ENCODE results near the gene ZBTB40.

The ZBTB40 gene

DNA sequence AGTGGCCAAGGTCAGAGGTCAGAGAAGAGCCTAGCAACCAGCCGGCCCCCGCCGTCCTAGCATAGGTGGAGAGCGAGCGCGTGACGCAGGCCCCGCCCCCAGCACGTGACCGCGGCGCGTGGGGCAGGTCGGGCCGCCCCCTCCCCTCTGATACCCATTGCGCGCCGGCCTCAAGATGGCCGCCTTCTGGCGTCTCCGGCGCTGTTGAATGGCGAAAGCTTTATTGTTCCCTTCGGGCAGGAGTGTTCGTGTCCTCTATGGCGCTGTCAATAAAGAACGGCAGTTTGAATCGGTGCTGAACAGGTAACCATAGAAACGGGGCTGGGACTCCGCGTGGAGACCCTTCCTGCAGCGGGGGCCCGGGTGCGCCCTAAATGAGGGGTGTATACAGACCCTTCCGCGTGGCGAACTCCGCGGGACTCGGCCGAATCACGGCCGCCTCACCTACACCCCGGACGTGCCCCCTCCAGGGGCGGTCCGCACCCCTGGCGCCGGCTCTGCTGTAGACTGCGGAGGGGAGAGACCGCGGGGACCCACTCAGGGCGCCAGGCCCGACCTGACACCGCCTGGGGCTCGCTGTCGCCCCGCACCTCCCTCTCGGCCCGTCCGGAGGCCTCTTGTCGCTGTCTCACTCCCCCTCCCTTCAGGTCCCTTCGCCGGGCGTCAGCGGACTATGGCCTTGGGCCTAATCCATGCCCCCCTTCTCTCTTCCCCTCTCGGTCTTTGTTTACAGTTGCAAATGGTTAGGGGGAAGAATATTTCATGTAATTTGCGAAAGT lies at the start of gene ZBTB40:
ZBTB40 (plus strand) TSS at position 150 of the 779 bp plus-strand sequence. CDS start 38,098 bp downstream, outside the sequence.
- peak; percentile 92 for DNase-seq

DNA sequence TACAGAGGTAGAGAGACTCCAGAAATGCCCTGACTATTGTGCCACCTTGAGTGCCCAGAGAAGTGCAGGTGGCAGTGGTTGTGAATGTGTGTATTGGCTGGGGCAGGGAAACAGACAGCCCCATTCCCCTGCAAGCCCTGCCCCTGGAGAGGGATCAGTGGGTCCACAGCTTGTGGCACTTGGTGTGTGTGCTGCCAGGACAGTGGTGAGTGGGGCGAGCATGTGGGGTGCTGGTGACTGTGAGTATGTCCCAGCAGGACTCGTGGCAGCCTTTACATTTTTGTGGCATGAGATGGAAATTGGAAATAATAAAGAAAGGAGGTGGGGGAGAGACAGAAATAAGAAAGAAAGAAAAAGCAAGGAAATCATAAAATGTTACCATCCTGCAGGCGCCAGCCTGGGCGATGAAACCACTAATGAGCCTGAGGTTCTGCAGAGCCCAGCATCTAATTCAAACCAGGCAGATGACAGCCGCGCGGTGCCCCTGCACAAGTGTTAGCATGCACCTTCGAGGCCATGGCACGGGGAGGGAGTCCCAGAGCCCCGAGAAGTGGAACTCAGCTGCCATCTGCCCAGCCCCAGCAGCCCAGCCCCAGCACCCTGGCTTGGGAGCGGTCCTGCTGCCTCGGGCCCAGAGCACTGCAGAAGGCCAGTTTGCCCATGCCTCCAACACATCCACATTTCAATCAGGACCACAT lies 49.1 kb upstream of the ZBTB40 start:
- no peak for DNase-seq

DNA sequence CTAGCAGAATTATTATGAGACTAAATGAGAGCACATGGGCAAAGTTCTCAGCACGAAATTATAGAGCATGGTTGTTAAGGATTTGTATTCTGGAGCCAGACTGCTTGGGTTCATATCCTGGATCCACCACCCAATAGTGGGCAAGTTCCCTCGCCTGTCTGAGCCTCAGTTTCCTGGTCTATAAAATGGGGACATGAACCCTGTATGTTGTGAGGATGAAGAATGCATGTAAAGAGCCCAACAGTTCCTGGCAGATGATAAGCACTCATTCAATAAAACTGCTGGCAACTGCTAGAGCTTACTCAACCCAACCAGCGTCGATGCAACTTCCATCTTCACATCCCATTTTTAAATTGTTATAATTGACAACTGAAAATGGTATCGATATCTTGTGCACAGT lies 47.2 kb upstream of the ZBTB40 start:
- DNase-seq, result no peak

GRCh38 chr1:22406722-22407495 lies 44.7 kb upstream of the ZBTB40 start:
- DNase-seq, result no peak

DNA sequence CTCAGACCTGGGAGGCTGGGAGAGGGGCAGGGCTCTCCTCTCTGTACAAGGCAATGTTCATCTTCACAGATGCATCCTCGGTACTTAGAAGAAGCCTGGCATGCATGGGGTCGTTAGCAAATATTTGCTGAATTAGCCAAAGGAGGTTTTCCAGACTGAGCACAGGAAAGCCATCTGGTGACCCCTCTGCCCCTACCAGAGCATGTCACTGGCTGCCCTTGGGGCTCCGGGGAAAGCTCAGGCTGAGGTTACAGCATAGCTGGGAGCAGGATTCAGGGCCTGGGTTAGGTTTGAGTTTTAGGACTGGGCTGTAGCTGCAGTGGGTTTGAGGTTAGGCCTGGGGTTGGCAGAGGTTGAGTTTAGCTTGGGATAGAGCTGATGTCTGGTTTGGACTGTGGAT lies 43.4 kb upstream of the ZBTB40 start:
- DNase-seq, result no peak

DNA sequence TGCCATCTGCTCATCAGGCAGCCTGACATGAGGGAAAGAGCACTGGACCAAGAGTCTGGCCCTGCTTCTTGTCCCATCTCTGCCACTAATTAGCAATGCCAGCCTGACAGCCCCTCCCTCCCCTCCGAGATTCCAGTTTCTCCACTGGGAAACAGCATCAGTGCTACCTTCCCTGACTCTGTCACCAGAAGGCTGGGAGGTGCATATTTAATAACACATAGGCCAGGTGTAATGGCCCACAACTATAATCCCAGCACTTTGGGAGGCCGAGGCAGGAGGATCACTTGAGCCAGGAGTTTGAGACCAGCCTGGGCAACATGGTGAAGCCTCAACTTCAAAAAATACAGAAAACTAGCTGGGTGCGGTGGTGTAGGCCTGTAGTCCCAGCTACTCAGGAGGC lies 41.2 kb upstream of the ZBTB40 start:
- DNase-seq, result no peak

DNA sequence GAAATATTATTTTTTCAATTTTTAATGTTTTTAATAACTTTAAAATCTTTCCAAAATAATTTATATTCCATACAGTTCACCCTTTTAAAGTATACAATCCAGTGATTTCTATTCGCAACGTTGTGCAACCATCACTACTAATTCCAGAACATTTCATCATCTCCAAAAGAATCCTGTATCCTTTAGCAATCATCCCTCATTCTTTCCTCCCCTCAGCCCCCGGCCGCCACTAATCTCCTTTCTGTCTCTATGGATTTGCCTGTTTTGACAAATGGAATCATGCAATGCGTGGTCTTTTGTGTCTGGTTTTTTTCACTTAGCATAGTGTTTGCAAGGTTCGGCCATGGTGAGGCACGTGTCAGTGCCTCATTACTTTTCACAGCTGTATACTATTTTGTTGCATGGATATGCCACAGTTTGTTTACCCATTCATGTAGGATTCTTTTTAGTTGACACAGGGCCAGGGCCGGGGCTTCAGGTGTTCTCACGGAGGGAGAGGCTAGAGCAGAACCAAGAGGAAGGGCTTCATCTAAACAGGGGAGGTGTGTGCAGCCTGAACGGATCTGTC lies 40.6 kb upstream of the ZBTB40 start:
- DNase-seq, result no peak

- DNase-seq, result no peak
Measured at GRCh38 chr1:22411589-22411988, 40.1 kb upstream of the ZBTB40 start.

DNA sequence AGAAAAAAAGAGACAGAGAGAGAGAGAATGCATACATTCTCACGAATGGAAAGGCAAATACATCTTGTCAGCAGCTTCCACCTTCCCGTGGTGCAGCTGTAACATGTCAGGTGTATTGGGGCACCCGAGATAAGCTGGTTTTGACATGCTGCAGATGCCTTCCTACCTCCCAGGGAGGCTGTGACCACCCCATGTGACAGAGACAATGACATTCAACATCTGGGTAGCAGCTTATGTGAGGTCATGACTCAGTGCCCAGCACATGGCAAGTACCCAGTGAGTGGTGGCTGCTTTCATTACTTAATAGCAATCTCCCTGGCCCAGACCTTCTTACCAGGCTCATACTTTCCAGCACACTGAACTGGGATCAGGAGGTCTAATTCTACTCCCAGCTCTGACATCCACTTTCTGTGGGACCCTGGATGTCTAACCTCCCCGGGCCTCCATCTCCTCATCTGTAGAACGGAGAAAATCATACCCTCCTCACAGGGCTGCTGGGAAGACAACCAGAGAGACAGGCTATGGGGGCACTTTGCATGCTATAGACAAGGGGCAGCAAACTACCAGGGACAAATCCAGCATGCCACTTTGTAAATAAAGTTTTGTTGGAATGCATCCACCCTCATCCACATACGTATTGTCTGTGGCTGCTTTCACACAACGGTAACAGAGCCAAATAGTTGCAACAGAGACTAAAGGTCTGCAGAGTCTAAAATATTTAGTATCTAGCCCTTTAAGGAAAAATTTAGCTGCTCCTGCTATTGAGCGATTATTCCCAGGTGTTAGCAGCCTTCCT lies 38.5 kb upstream of the ZBTB40 start:
- DNase-seq, result no peak

DNA sequence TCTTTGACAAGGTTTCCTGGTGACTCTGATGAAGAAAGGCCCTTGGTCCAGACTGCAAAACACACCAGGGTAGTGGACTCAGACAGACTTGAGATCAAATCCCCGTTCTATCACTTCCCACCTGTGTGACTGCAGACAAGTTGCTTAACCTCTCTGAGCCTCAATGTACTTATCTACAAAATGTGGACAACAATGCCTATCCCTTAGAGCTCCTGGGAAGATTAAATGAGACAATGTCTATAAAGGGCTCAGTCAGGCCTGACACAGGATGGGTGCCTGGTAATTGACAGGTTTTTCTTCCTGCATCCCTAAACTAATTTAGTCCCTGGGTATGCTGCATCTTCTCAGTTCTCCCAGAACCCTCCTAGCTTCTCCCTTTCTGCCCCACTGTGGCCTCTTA lies 37.9 kb upstream of the ZBTB40 start:
- DNase-seq, result no peak

GRCh38 chr1:22414244-22414751 lies 37.4 kb upstream of the ZBTB40 start:
- DNase-seq, result no peak

- no peak for DNase-seq
Measured at GRCh38 chr1:22415489-22415888, 36.2 kb upstream of the ZBTB40 start.

GRCh38 chr1:22416555-22417454 lies 34.8 kb upstream of the ZBTB40 start:
- DNase-seq, result peak; percentile 75

- DNase-seq, result no peak
Measured at GRCh38 chr1:22417466-22417865, 34.2 kb upstream of the ZBTB40 start.

GRCh38 chr1:22418312-22418711 lies 33.3 kb upstream of the ZBTB40 start:
- DNase-seq, result no peak

DNA sequence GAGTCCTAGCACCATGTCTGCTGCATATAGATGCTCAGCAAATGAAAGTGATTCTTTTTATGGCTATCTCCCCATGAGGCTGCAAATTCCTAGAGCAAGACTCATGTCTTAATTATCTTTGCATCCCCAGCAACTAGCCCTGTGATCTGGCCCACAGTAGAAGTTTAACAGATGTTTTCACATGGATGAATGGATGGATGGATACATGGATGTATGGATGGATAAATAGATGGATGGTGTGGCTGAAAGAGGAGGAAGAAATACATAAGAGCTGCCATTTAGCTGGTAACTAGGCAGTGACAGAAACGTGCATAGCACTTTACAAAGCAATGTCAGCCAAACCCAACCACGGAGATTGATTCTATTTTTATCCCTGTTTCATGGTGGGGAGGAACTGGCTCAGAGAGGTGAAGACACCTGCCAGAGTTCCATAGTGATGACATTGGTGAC lies 32.7 kb upstream of the ZBTB40 start:
- no peak for DNase-seq

GRCh38 chr1:22420455-22421053 lies 31.1 kb upstream of the ZBTB40 start:
- DNase-seq, result peak; percentile 55

DNA sequence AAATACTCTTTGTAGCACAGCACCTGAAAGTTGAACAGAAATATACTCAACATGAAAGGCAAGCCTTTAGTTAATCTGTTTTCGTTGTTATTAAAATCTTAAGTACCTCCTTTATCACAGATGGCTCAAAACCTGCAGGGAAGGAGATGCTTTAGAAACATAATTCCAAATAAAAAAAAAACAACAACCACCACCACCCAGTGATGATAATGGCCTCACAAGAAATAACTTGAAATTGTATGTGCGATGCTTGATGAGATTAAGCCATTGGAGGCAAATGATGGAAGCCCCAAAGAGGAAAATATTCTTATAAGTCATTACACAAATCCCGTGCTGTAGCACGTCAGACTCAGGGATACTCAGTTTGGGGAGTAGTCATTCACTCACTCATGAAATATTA lies 24.9 kb upstream of the ZBTB40 start:
- no peak for DNase-seq

- DNase-seq, result no peak
Measured at GRCh38 chr1:22428672-22429071, 23.0 kb upstream of the ZBTB40 start.

- DNase-seq, result no peak
Measured at GRCh38 chr1:22431965-22432364, 19.7 kb upstream of the ZBTB40 start.

GRCh38 chr1:22434717-22435116 lies 16.9 kb upstream of the ZBTB40 start:
- DNase-seq, result no peak
